ENCODE results near the gene RPF1. TPM values are rescaled to one million over a fixed set of nuclear protein-coding genes. Genes with fewer than 3 reads are reported as not detected.

The RPF1 gene
- total and polyA plus RNA-seq, 2 of the 8 experiments (the other 6 are each of a cell fraction or from before 2014, with no cell fraction given): 18.7 to 41.8 TPM

DNA sequence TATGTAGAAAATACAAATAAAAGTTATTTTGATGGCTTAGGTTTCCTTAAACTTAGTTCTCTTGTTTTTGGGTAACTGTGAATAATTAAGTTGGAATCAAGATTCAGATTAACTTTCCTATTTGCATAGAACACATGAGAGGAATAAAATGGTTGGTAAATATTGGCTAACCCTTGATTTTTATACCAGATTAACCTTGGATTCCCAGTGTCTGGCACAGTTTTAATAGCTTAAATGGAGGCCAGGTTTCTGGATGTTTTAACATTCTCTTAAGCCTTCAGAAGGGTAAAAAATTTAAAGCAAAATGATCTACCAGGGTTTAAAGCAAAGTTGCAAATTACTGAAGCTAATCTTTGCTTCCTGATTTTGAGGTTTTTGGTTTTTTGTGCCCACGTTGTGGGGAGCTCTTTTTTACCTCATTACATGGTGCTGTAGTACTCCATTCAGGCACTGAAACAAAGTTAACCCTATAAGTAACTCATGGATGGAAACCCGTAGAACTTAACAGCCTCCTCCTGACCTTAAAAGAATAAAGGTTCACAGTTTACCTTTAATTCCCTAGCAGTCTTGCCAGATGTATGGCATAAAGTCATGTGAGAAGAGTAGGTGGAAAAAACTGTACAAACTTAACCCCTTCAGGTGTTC is 18.7 kb downstream of the RPF1 start:
- no peak overlapping the region for H3K18ac ChIP-seq (ENCODE audit: extremely low read depth, low read length)

More for the DNA sequence above, 18.7 kb downstream of the RPF1 start:
- Histone ChIP-seq H2BK120ac (replicated peaks; ENCODE audit: low read depth, low read length) (no peak overlapping the region), H3K27ac (ENCODE audit: low read depth, low read length) (no peak overlapping the region), H3K4me2 (ENCODE audit: insufficient read depth in 1 of 2, low read depth in 2 of 2, low read length in 2 of 2) (no peak overlapping the region), H3K4me3 (ENCODE audit: extremely low read depth in 1 of 4, insufficient read depth in 2 of 4, low read depth in 3 of 4, low read length in 4 of 4) (no peak overlapping the region), H4K91ac (replicated peaks; ENCODE audit: insufficient read length, low read length) (no peak overlapping the region), H3K36me3 (ENCODE audit: control insufficient read depth in 2 of 4, insufficient read depth in 4 of 4, low read length in 3 of 4) (peaks cover 7 to 62% (median 23%) of the 10 kb centered on the region in 4 experiments), H4K5ac (ENCODE audit: insufficient read length, low read depth, low read length) (no peak overlapping the region), H3K23ac (ENCODE audit: insufficient read length) (no peak overlapping the region), H3K9ac (replicated peaks in 1 of 4; ENCODE audit: extremely low read depth in 1 of 4, low read depth in 3 of 4, low read length in 3 of 4) (no peak overlapping the region), H2AFZ (ENCODE audit: low read length) (no peak overlapping the region), H3K9me3 (ENCODE audit: insufficient read depth in 2 of 2, low read depth in 1 of 2, low read length in 1 of 2) (no peaks in the 10 kb centered on the region), H3K23me2 (ENCODE audit: low read depth, low read length) (no peaks in the 10 kb centered on the region), H3K79me1 (ENCODE audit: low read depth, low read length) (peaks cover 2% of the 10 kb centered on the region; the same call in 1 of the 2 replicates), H4K8ac (ENCODE audit: extremely low read depth, insufficient read depth, low read length) (no peak overlapping the region), H2BK20ac (ENCODE audit: low read length) (no peak overlapping the region), H3K14ac (ENCODE audit: insufficient read length) (no peak overlapping the region), H2BK15ac (ENCODE audit: low read length) (no peak overlapping the region), H2BK5ac (ENCODE audit: low read depth, low read length) (no peak overlapping the region), H3K56ac (replicated peaks; ENCODE audit: insufficient read length, low read depth, low read length) (no peak overlapping the region), H2BK12ac (ENCODE audit: low read depth, low read length) (no peak overlapping the region), H3K4ac (replicated peaks; ENCODE audit: insufficient read length, low read depth, low read length) (no peak overlapping the region), H3K4me1 (replicated peaks in 1 of 4; ENCODE audit: control insufficient read depth in 3 of 4, insufficient read depth in 4 of 4, low read length in 3 of 4) (peaks cover 0 to 5% (median 1%) of the 10 kb centered on the region in 4 experiments; a peak in 1 of 7 replicates), H4K20me1 (replicated peaks in 1 of 2; ENCODE audit: control insufficient read depth in 1 of 2, insufficient read depth in 2 of 2, low read length in 2 of 2) (peaks cover 0 to 5% of the 10 kb centered on the region in 2 experiments), H3K79me2 (ENCODE audit: control insufficient read depth in 1 of 2, insufficient read depth in 2 of 2, low read length in 2 of 2) (peaks cover 0 to 31% of the 10 kb centered on the region in 2 experiments; a peak in 2 of 4 replicates), H2AK5ac (ENCODE audit: low read depth, low read length) (no peak overlapping the region), H3K27me3 (replicated peaks in 1 of 4; ENCODE audit: control insufficient read depth in 3 of 4, extremely low read depth in 1 of 4, insufficient read depth in 3 of 4, low read length in 3 of 4) (no peaks in the 10 kb centered on the region)
- no peak for DNase-seq (ENCODE audit: low read depth in 1 of 2, low spot score in 2 of 2)
- FAIRE-seq: no peak
- WGBS, 2 experiments (ENCODE audit: extremely low coverage in 1 of 2, insufficient coverage in 1 of 2, insufficient read length in 1 of 2, insufficient replicate concordance in 2 of 2, low coverage in 1 of 2, low lambda C conversion rate in 2 of 2, missing lambda C conversion rate in 1 of 2): 88% methylated on average over 2 of the region's 2 CpGs; no CpG with 5 or more reads in 1 of the 2 experiments
- CTCF ChIA-PET (ENCODE audit: partially characterized antibody): no interaction called here
- TF ChIP-seq NRF1 (IDR thresholded peaks at IDR 0.05; ENCODE audit: low read depth, low read length) (no peak), HDAC6 (IDR thresholded peaks at IDR 0.05; ENCODE audit: low read depth, low read length) (no peak), POLR2A (IDR thresholded peaks at IDR 0.05; ENCODE audit: control extremely low read depth in 1 of 2, low read depth in 2 of 2, low read length in 2 of 2) (no peak), MAFK (IDR thresholded peaks at IDR 0.05; ENCODE audit: low read depth, low read length) (no peak), ASH2L (IDR thresholded peaks at IDR 0.05; ENCODE audit: low read length) (no peak), SP1 (IDR thresholded peaks at IDR 0.05; ENCODE audit: low read depth, low read length) (no peak), FOSL1 (IDR thresholded peaks at IDR 0.05; ENCODE audit: insufficient read depth, low read depth, low read length) (no peak), TAF1 (IDR thresholded peaks at IDR 0.05; ENCODE audit: low read depth, low read length) (no peak)
- POLR2A ChIA-PET (ENCODE audit: partially characterized antibody): interaction anchor here (1.2 kb wide), 2 partner anchors 8 to 11 kb away, joined by 3 to 4 read pairs; partner anchors contain the start of genes GNG5 and SPATA1
